CD1c-positive myeloid dendritic cell (primary cell): Measurements from ENCODE around the gene SLC38A9.

Source experiments
- DNase-seq: peaks from one replicate; pipeline ENCODE4 v3.0.0-alpha.2; 2016; ENCODE audit errors: extremely low spot score

The SLC38A9 gene

GRCh38 chr5:55650386-55650785 is 61.7 kb downstream of the SLC38A9 start:
- DNase-seq, result no peak

- no peak for DNase-seq
Observed at GRCh38 chr5:55649963-55650362, 62.2 kb downstream of the SLC38A9 start.

- no peak for DNase-seq
Observed at GRCh38 chr5:55645304-55645703, 66.8 kb downstream of the SLC38A9 start.

- DNase-seq, result no peak
Observed at GRCh38 chr5:55638455-55638854, 73.7 kb downstream of the SLC38A9 start.

- DNase-seq, result no peak
Observed at GRCh38 chr5:55638051-55638450, 74.1 kb downstream of the SLC38A9 start.

- DNase-seq, result peak; percentile 75
Observed at GRCh38 chr5:55636683-55637082, 75.4 kb downstream of the SLC38A9 start.

GRCh38 chr5:55636177-55636576 is 75.9 kb downstream of the SLC38A9 start:
- DNase-seq, result no peak

GRCh38 chr5:55634866-55635265 is 77.3 kb downstream of the SLC38A9 start:
- no peak for DNase-seq

GRCh38 chr5:55634209-55634805 is 77.8 kb downstream of the SLC38A9 start:
- DNase-seq, result no peak

- no peak for DNase-seq
Observed at GRCh38 chr5:55633574-55634208, 78.4 kb downstream of the SLC38A9 start.

GRCh38 chr5:55629815-55630214 is 82.3 kb downstream of the SLC38A9 start:
- no peak for DNase-seq

- no peak for DNase-seq
Observed at GRCh38 chr5:55626790-55627189, 85.3 kb downstream of the SLC38A9 start.

GRCh38 chr5:55625913-55626312 is 86.2 kb downstream of the SLC38A9 start:
- no peak for DNase-seq

- DNase-seq, result no peak
Observed at GRCh38 chr5:55625589-55625909, 86.6 kb downstream of the SLC38A9 start.

- DNase-seq, result no peak
Observed at GRCh38 chr5:55624841-55625588, 87.1 kb downstream of the SLC38A9 start.

GRCh38 chr5:55623789-55624188 is 88.3 kb downstream of the SLC38A9 start:
- no peak for DNase-seq

GRCh38 chr5:55622460-55622859 is 89.7 kb downstream of the SLC38A9 start:
- no peak for DNase-seq

- no peak for DNase-seq
Observed at GRCh38 chr5:55621229-55621628, 90.9 kb downstream of the SLC38A9 start.

GRCh38 chr5:55620766-55621160 is 91.4 kb downstream of the SLC38A9 start:
- no peak for DNase-seq

- no peak for DNase-seq
Observed at GRCh38 chr5:55620009-55620765, 91.9 kb downstream of the SLC38A9 start.

- DNase-seq, result no peak
Observed at GRCh38 chr5:55618318-55618717, 93.8 kb downstream of the SLC38A9 start.

- DNase-seq, result no peak
Observed at GRCh38 chr5:55613112-55613868, 98.8 kb downstream of the SLC38A9 start.
